ENCODE data around the gene ST6GALNAC3.

DNA sequence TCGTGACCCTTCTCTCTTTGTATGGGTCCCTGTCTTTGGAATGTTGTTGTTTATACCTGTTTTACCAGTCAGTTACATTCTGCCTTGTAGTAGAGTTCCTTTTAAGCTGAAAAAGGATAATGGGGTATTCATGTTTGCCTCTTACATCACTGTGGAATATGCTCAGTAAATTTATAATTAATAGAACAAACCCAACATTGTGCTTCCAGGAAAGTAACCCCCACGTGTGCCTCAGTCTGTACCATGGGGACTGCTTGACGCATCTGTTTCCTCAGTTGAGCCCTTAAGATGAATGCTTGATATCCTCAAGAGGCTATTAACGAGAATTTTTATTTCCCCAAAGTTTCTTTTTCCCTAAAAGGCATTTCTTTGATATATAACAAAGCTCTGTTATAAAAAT, 73.4 kb downstream of the ST6GALNAC3 start:
- TF ChIP-seq TAF1 (IDR thresholded peaks at IDR 0.05; ENCODE audit: borderline replicate concordance, low read depth, low read length) = no peak
- TF ChIP-seq POLR2AphosphoS5 (IDR thresholded peaks at IDR 0.05; ENCODE audit: low read depth, low read length) = no peak
